Natural killer cell treated with Interleukin-12 subunit alpha and Interleukin-12 subunit beta and Interleukin-15 and Interleukin-18, amount 100 ng/mL, for 72 hours (primary cell): ENCODE measurements around the gene MEAK7. TPM values are rescaled to one million over a fixed set of nuclear protein-coding genes. Genes with fewer than 3 reads are reported as not detected.

Source experiments
- ATAC-seq, 2 donors: fragments of 150-1000 bp; cut with Tn5 transposase in 1 of 2; sonication (Bioruptor Pico), chemical (Tn5 transposase) in 1 of 2; 2 replicates each; pipeline ENCODE4 v1.10.0; 2021
- DNase-seq: peaks from one replicate; pipeline ENCODE4 v3.0.0; 2022; ENCODE audit warnings: low spot score
- H3K27ac Mint-ChIP-seq, 2 donors: 1 replicate in 1 of 2; 2 replicates in 1 of 2; pipeline ENCODE4 v1.8.0; 2022; ENCODE audit warnings: mixed read lengths in 2 of 2, mild to moderate bottlenecking in 1 of 2, moderate library complexity in 1 of 2
- H3K27me3 Mint-ChIP-seq, 2 donors: 1 replicate in 1 of 2; 2 replicates in 1 of 2; pipeline ENCODE4 v1.8.0; 2022; ENCODE audit warnings: mixed read lengths in 2 of 2
- H3K36me3 Mint-ChIP-seq: one replicate; pipeline ENCODE4 v1.8.0; 2022; ENCODE audit warnings: mixed read lengths
- H3K4me1 Mint-ChIP-seq, 2 donors: 1 replicate in 1 of 2; 2 replicates in 1 of 2; pipeline ENCODE4 v1.8.0; 2022; ENCODE audit warnings: low read depth in 2 of 2, mixed read lengths in 2 of 2, mild to moderate bottlenecking in 1 of 2
- H3K4me3 Mint-ChIP-seq: one replicate; pipeline ENCODE4 v1.8.0; 2022; ENCODE audit warnings: mixed read lengths
- H3K9me3 Mint-ChIP-seq: 2 replicates; pipeline ENCODE4 v1.8.0; 2022; ENCODE audit warnings: mixed read lengths
- total RNA-seq, 2 donors: library from RNA; stranded (reverse); gene quantifications; one replicate each; pipeline ENCODE4 v1.2.3, GENCODE V29; 2022

Gene MEAK7
- total RNA-seq, 2 donors from 2014 or later: 9.4 to 10.0 TPM

- no peaks in the 10 kb centered on the region for H3K9me3 Mint-ChIP-seq
- H3K27me3 Mint-ChIP-seq: peaks cover 0 to 7% of the 10 kb centered on the region in 2 donors
- H3K4me3 Mint-ChIP-seq: no peak overlapping the region
- no peak for DNase-seq
- no peak overlapping the region for H3K27ac Mint-ChIP-seq
- no peaks in the 10 kb centered on the region for H3K4me1 Mint-ChIP-seq
- no peaks in the 10 kb centered on the region for H3K36me3 Mint-ChIP-seq
- ATAC-seq: no peak
These were observed 37.7 kb upstream of the MEAK7 start for GRCh38 chr16:84541999-84542817.

- Mint-ChIP-seq H3K27ac (no peak overlapping the region), H3K27me3 (peaks cover 7 to 11% of the 10 kb centered on the region in 2 donors), H3K4me3 (no peak overlapping the region), H3K4me1 (no peaks in the 10 kb centered on the region), H3K36me3 (no peaks in the 10 kb centered on the region), H3K9me3 (no peaks in the 10 kb centered on the region)
- DNase-seq (no peak), ATAC-seq (no peak)
These were observed 35.7 kb upstream of the MEAK7 start for GRCh38 chr16:84540194-84540593.

- H3K9me3 Mint-ChIP-seq: no peaks in the 10 kb centered on the region
- no peak overlapping the region for H3K27ac Mint-ChIP-seq
- DNase-seq (no peak), ATAC-seq (no peak)
- H3K4me1 Mint-ChIP-seq: no peaks in the 10 kb centered on the region
- peaks cover 6 to 7% of the 10 kb centered on the region in 2 donors for H3K27me3 Mint-ChIP-seq
- H3K36me3 Mint-ChIP-seq: no peaks in the 10 kb centered on the region
- H3K4me3 Mint-ChIP-seq: no peak overlapping the region
These were observed 33.9 kb upstream of the MEAK7 start for GRCh38 chr16:84538222-84538840.

- ATAC-seq (no peak), DNase-seq (no peak)
- Mint-ChIP-seq H3K36me3 (no peaks in the 10 kb centered on the region), H3K4me1 (no peaks in the 10 kb centered on the region), H3K4me3 (no peak overlapping the region), H3K27ac (no peak overlapping the region), H3K9me3 (no peaks in the 10 kb centered on the region), H3K27me3 (peaks cover 6 to 7% of the 10 kb centered on the region in 2 donors)
These were observed 33.2 kb upstream of the MEAK7 start for GRCh38 chr16:84537491-84538151.

GRCh38 chr16:84535851-84536250, 31.4 kb upstream of the MEAK7 start:
- Mint-ChIP-seq H3K27ac (no peak overlapping the region), H3K9me3 (no peaks in the 10 kb centered on the region), H3K4me1 (no peaks in the 10 kb centered on the region), H3K27me3 (peaks cover 11 to 17% of the 10 kb centered on the region in 2 donors), H3K36me3 (no peaks in the 10 kb centered on the region), H3K4me3 (no peak overlapping the region)
- ATAC-seq (no peak), DNase-seq (no peak)

GRCh38 chr16:84535408-84535807, 30.9 kb upstream of the MEAK7 start:
- Mint-ChIP-seq H3K4me1 (no peaks in the 10 kb centered on the region), H3K4me3 (no peak overlapping the region), H3K27me3 (peaks cover 13 to 17% of the 10 kb centered on the region in 2 donors), H3K36me3 (no peaks in the 10 kb centered on the region), H3K27ac (no peak overlapping the region), H3K9me3 (no peaks in the 10 kb centered on the region)
- ATAC-seq (no peak), DNase-seq (no peak)

- Mint-ChIP-seq H3K27ac (no peak overlapping the region), H3K4me3 (no peak overlapping the region), H3K4me1 (no peaks in the 10 kb centered on the region), H3K27me3 (peaks cover 14 to 17% of the 10 kb centered on the region in 2 donors), H3K9me3 (no peaks in the 10 kb centered on the region), H3K36me3 (no peaks in the 10 kb centered on the region)
- DNase-seq: no peak
- no peak for ATAC-seq
These were observed 30.4 kb upstream of the MEAK7 start for GRCh38 chr16:84534815-84535214.

- no peak for ATAC-seq
- peaks cover 19 to 23% of the 10 kb centered on the region in 2 donors for H3K27me3 Mint-ChIP-seq
- peaks cover 5% of the 10 kb centered on the region for H3K9me3 Mint-ChIP-seq
- H3K4me3 Mint-ChIP-seq: no peak overlapping the region
- H3K4me1 Mint-ChIP-seq: no peaks in the 10 kb centered on the region
- H3K36me3 Mint-ChIP-seq: peaks cover 9% of the 10 kb centered on the region
- no peak for DNase-seq
- no peak overlapping the region for H3K27ac Mint-ChIP-seq
These were observed 28.5 kb upstream of the MEAK7 start for GRCh38 chr16:84532855-84533486.

GRCh38 chr16:84532291-84532724, 27.8 kb upstream of the MEAK7 start:
- H3K4me1 Mint-ChIP-seq: no peaks in the 10 kb centered on the region
- peaks cover 5% of the 10 kb centered on the region for H3K9me3 Mint-ChIP-seq
- H3K27me3 Mint-ChIP-seq: peaks cover 22 to 23% of the 10 kb centered on the region in 2 donors
- DNase-seq (no peak), ATAC-seq (no peak)
- H3K27ac Mint-ChIP-seq: no peak overlapping the region
- H3K4me3 Mint-ChIP-seq: no peak overlapping the region
- H3K36me3 Mint-ChIP-seq: peaks cover 9% of the 10 kb centered on the region

GRCh38 chr16:84531671-84532111, 27.2 kb upstream of the MEAK7 start:
- Mint-ChIP-seq H3K27ac (no peak overlapping the region), H3K27me3 (peaks cover 22 to 23% of the 10 kb centered on the region in 2 donors)

GRCh38 chr16:84530590-84530989, 26.1 kb upstream of the MEAK7 start:
- peaks cover 5% of the 10 kb centered on the region for H3K9me3 Mint-ChIP-seq
- no peak overlapping the region for H3K4me3 Mint-ChIP-seq
- no peak for ATAC-seq
- H3K27ac Mint-ChIP-seq: no peak overlapping the region
- H3K4me1 Mint-ChIP-seq: no peaks in the 10 kb centered on the region
- peaks cover 16 to 19% of the 10 kb centered on the region in 2 donors for H3K27me3 Mint-ChIP-seq
- DNase-seq: no peak
- peaks cover 9% of the 10 kb centered on the region for H3K36me3 Mint-ChIP-seq

More at GRCh38 chr16:84531671-84532111, 27.2 kb upstream of the MEAK7 start:
- no peaks in the 10 kb centered on the region for H3K4me1 Mint-ChIP-seq
- H3K4me3 Mint-ChIP-seq: no peak overlapping the region
- peaks cover 9% of the 10 kb centered on the region for H3K36me3 Mint-ChIP-seq
- DNase-seq (no peak), ATAC-seq (no peak)
- peaks cover 5% of the 10 kb centered on the region for H3K9me3 Mint-ChIP-seq

GRCh38 chr16:84529607-84530006, 25.1 kb upstream of the MEAK7 start:
- Mint-ChIP-seq H3K36me3 (peaks cover 9% of the 10 kb centered on the region), H3K4me3 (no peak overlapping the region), H3K27me3 (peaks cover 16% of the 10 kb centered on the region in 2 donors), H3K27ac (no peak overlapping the region), H3K9me3 (peaks cover 5% of the 10 kb centered on the region), H3K4me1 (no peaks in the 10 kb centered on the region)
- ATAC-seq (no peak), DNase-seq (no peak)

GRCh38 chr16:84528322-84528721, 23.9 kb upstream of the MEAK7 start:
- ATAC-seq (no peak), DNase-seq (no peak)
- Mint-ChIP-seq H3K27ac (no peak overlapping the region), H3K4me1 (no peaks in the 10 kb centered on the region), H3K4me3 (no peak overlapping the region), H3K27me3 (peaks cover 16% of the 10 kb centered on the region in 2 donors), H3K9me3 (peaks cover 5% of the 10 kb centered on the region), H3K36me3 (peaks cover 9% of the 10 kb centered on the region)
